Activated B cell treated with CpG ODN at 0.5 μM for 24 hours (primary cell): Measurements from ENCODE around the gene SLC5A2. TPM values are rescaled to one million over a fixed set of nuclear protein-coding genes. Genes with fewer than 3 reads are reported as not detected.

Experiments
- ATAC-seq: fragments of 200-7000 bp; cut with Tn5 transposase; one replicate; pipeline ENCODE4 v1.10.0; 2021; ENCODE audit warnings: low read depth, mild to moderate bottlenecking, moderate library complexity
- CTCF ChIA-PET: fragments of 350-600 bp; sonication (Branson Sonifier 250); formaldehyde crosslinking; loops from one replicate; lab custom pipeline; 2021; ENCODE audit warnings: antibody characterized with exemption; lab: Charles Lee
- POLR2A ChIA-PET: fragments of 350-600 bp; sonication (Branson Sonifier 250); formaldehyde crosslinking; loops from one replicate; lab custom pipeline; 2021; ENCODE audit warnings: antibody characterized with exemption; lab: Charles Lee
- DNase-seq: peaks from one replicate; pipeline ENCODE4 v3.0.0; 2022
- H3K27ac Mint-ChIP-seq: one replicate; pipeline ENCODE4 v1.8.0; 2020; ENCODE audit warnings: mixed read lengths
- H3K27me3 Mint-ChIP-seq: one replicate; pipeline ENCODE4 v1.8.0; 2021; ENCODE audit warnings: mixed read lengths
- H3K36me3 Mint-ChIP-seq: one replicate; pipeline ENCODE4 v1.8.0; 2021; ENCODE audit warnings: low read depth, mixed read lengths
- H3K4me1 Mint-ChIP-seq: one replicate; pipeline ENCODE4 v1.8.0; 2021; ENCODE audit warnings: mixed read lengths
- H3K4me3 Mint-ChIP-seq: one replicate; pipeline ENCODE4 v1.8.0; 2020; ENCODE audit warnings: mild to moderate bottlenecking, mixed read lengths
- H3K9me3 Mint-ChIP-seq: one replicate; pipeline ENCODE4 v1.8.0; 2020; ENCODE audit warnings: mixed read lengths
- CTCF ChIP-seq: fragments of 200-600 bp; IDR thresholded peaks from one replicate; pipeline ENCODE4 v1.8.0; 2022; ENCODE audit warnings: antibody characterized with exemption, mild to moderate bottlenecking
- intact Hi-C: fragments of 100-400 bp; cut with micrococcal nuclease; formaldehyde crosslinking; loops from one replicate; pipeline ENCODE4 v1.15.1; 2024
- total RNA-seq: library from RNA; stranded (reverse); gene quantifications from 2 replicates; pipeline ENCODE4 v1.2.3, GENCODE V29; 2022

SLC5A2 gene
- total RNA-seq, 1 donor from 2014 or later, result not detected

GRCh38 chr16:31504159-31504558, 21.2 kb downstream of the SLC5A2 start:
- intact Hi-C loops, result no loop called here
- no peak for TF ChIP-seq CTCF
- H3K27ac Mint-ChIP-seq, result no peak overlapping the region
- H3K27me3 Mint-ChIP-seq, result no peaks in the 10 kb centered on the region
- peaks cover 43% of the 10 kb centered on the region for H3K4me1 Mint-ChIP-seq
- no peak for ATAC-seq
- no peak overlapping the region for H3K4me3 Mint-ChIP-seq
- no peak for DNase-seq
- ChIA-PET POLR2A (no interaction called here), CTCF (no interaction called here)
- no peaks in the 10 kb centered on the region for H3K9me3 Mint-ChIP-seq
- peaks cover 32% of the 10 kb centered on the region for H3K36me3 Mint-ChIP-seq

GRCh38 chr16:31505483-31505882, 22.6 kb downstream of the SLC5A2 start:
- H3K9me3 Mint-ChIP-seq, result no peaks in the 10 kb centered on the region
- ATAC-seq (no peak), DNase-seq (no peak)
- peak overlapping the region; percentile 73 for H3K27ac Mint-ChIP-seq
- ChIA-PET POLR2A (no interaction called here), CTCF (no interaction called here)
- TF ChIP-seq CTCF, result no peak
- no peaks in the 10 kb centered on the region for H3K27me3 Mint-ChIP-seq
- peaks cover 21% of the 10 kb centered on the region for H3K36me3 Mint-ChIP-seq
- H3K4me1 Mint-ChIP-seq, result peaks cover 53% of the 10 kb centered on the region
- H3K4me3 Mint-ChIP-seq, result no peak overlapping the region
- intact Hi-C loops, result loop anchor here (5.0 kb wide), 1 partner anchor 207 kb away; a partner anchor contains a TSS

DNA sequence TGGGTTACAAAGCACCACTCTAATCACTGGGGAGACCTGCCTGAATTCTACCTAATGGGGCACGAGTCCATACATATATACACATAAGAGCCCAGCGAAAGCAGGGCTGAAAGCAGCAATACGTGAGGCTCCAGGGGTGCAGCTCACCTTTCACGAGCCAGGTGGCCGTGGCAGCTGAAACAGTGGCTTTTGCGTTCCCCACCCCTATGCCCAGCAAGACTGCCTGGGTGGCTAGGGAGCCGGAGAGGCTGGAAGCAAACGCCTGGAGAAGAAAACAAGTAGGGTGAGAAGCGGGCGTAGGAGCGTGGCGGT, 24.6 kb downstream of the SLC5A2 start:
- ChIA-PET POLR2A (interaction anchor here (0.8 to 2.1 kb wide), 10 partner anchors 9 to 366 kb away, joined by 3 to 31 read pairs (median 6); partner anchors contain the start of genes AHSP, ARMC5 and ZNF267), CTCF (no interaction called here)
- ATAC-seq (no peak), DNase-seq (no peak)
- Mint-ChIP-seq H3K9me3 (no peaks in the 10 kb centered on the region), H3K36me3 (peaks cover 19% of the 10 kb centered on the region), H3K27ac (peak overlapping the region; percentile 94), H3K27me3 (no peaks in the 10 kb centered on the region), H3K4me1 (peaks cover 55% of the 10 kb centered on the region), H3K4me3 (peak overlapping the region; percentile 94)
- intact Hi-C loops, result loop anchor here (5.0 kb wide), 1 partner anchor 205 kb away; a partner anchor contains a TSS
- no peak for TF ChIP-seq CTCF

DNA sequence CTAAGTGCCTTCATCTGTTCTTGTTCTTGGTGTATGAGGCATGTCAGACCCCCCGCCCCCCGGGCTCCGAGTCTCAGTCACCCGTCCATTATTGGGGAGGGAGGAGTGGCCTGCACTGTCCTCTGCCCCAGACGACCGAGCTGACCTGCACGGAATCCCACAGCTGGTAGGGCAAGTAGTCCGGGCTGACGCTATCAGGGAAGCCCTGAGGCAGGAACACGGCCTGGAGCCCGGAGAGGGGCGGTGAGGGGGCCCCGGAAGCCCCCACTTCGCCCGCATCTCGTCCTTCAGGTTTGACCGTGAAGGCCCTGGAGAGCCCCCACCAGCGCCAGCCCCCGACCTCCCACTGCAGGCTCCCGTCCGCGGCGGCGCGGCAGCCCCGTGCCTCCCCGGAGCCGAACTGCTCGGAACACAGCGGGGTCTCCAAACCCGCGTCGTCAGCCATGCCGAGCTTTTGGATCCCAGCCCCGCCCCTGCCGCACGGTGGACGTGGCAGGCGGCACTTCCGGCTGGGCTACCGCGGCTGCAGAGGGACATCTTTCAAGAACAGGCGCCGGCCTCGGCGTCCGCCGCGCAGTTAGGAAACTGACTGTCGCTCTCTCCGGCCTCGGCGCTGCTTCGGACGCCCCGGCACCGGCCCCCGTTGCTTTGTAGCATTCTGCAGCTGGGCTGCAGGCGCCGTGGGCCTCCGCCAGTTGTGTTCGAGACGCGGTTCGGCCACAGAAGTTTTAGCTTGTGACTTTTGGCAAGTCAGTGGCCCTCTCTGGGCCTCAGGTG, 25.2 kb downstream of the SLC5A2 start, which contains the start of gene RUSF1:
TSS of gene RUSF1 (minus strand) at position 463 of the 777 bp plus-strand sequence. CDS start at position 445, 18 bp downstream.
- Mint-ChIP-seq H3K27ac (peak within 1 kb of the TSS; percentile 94), H3K9me3 (no peaks in the 10 kb centered on the region), H3K27me3 (no peaks in the 10 kb centered on the region), H3K4me1 (peaks cover 55% of the 10 kb centered on the region), H3K4me3 (peak within 1 kb of the TSS; percentile 94), H3K36me3 (peaks cover 19% of the 10 kb centered on the region)
- CTCF ChIA-PET, result no interaction called here
- no peak for TF ChIP-seq CTCF
- intact Hi-C loops, result loop anchor here (1.0 to 5.0 kb wide), 2 partner anchors 49 to 204 kb away; partner anchors contain the start of gene ARMC5
- POLR2A ChIA-PET, result interaction anchor here (0.6 to 2.1 kb wide), 12 partner anchors 10 to 366 kb away, joined by 3 to 31 read pairs (median 5); partner anchors contain the start of genes AHSP, ARMC5 and ZNF267
- DNase-seq (peak; percentile 81), ATAC-seq (peak; percentile 94)

GRCh38 chr16:31508706-31509195, 25.8 kb downstream of the SLC5A2 start:
- peaks cover 19% of the 10 kb centered on the region for H3K36me3 Mint-ChIP-seq
- peak overlapping the region; percentile 94 for H3K4me3 Mint-ChIP-seq
- no peaks in the 10 kb centered on the region for H3K27me3 Mint-ChIP-seq
- peak overlapping the region; percentile 94 for H3K27ac Mint-ChIP-seq
- ATAC-seq (no peak), DNase-seq (no peak)
- POLR2A ChIA-PET, result interaction anchor here (0.6 to 2.1 kb wide), 8 partner anchors 11 to 367 kb away, joined by 3 to 31 read pairs (median 6); partner anchors contain the start of gene ARMC5
- no peak for TF ChIP-seq CTCF
- H3K4me1 Mint-ChIP-seq, result peaks cover 55% of the 10 kb centered on the region
- intact Hi-C loops, result loop anchor here (1.0 to 5.0 kb wide), 2 partner anchors 49 to 204 kb away; partner anchors contain the start of gene ARMC5
- H3K9me3 Mint-ChIP-seq, result no peaks in the 10 kb centered on the region
- CTCF ChIA-PET, result no interaction called here
